ENCODE results near the gene CTBP2.

GRCh38 chr10:125087191-125087896 lies 73.0 kb downstream of the CTBP2 start:
- TF ChIP-seq, protein P1, sequence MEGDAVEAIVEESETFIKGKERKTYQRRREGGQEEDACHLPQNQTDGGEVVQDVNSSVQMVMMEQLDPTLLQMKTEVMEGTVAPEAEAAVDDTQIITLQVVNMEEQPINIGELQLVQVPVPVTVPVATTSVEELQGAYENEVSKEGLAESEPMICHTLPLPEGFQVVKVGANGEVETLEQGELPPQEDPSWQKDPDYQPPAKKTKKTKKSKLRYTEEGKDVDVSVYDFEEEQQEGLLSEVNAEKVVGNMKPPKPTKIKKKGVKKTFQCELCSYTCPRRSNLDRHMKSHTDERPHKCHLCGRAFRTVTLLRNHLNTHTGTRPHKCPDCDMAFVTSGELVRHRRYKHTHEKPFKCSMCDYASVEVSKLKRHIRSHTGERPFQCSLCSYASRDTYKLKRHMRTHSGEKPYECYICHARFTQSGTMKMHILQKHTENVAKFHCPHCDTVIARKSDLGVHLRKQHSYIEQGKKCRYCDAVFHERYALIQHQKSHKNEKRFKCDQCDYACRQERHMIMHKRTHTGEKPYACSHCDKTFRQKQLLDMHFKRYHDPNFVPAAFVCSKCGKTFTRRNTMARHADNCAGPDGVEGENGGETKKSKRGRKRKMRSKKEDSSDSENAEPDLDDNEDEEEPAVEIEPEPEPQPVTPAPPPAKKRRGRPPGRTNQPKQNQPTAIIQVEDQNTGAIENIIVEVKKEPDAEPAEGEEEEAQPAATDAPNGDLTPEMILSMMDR (IDR thresholded peaks at IDR 0.05): no peak
- no peak for TF ChIP-seq POLR2A (IDR thresholded peaks at IDR 0.05)
